Measurements from ENCODE around the gene FSHR.

The FSHR gene

GRCh38 chr2:48941908-48942307 is 212.4 kb downstream of the FSHR start:
- TF ChIP-seq FOXP2 (optimal IDR thresholded peaks at IDR 0.05; ENCODE audit: control extremely low read depth, extremely low read length, insufficient read depth) (no peak), POLR2AphosphoS5 (IDR thresholded peaks at IDR 0.05; ENCODE audit: borderline replicate concordance, low read depth, low read length) (no peak), EZH2 (IDR thresholded peaks at IDR 0.05) (no peak)

DNA sequence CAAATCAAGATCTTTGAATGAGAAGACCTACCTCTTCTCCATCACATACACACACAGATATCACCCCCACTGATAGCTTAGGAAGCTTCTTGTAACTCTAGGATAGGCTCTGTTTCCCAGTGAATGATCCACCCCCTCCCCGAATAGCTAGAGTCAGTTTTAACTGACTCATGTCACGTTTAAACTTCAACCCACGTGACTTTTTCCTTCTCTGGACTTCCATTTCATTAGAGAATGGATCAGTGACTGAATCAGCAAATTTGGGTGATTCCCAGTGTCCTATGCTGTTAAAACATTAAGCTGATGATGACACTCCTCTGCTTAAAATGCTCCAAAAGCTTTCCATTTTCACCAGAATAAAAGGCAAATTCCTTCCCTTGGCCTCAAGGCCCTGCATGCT is 212.9 kb downstream of the FSHR start:
- H3K9ac ChIP-seq (ENCODE audit: insufficient read length): no peak overlapping the region
- TF ChIP-seq EZH2 (IDR thresholded peaks at IDR 0.05) (no peak), POLR2AphosphoS5 (IDR thresholded peaks at IDR 0.05; ENCODE audit: borderline replicate concordance, low read depth, low read length) (no peak), FOXP2 (optimal IDR thresholded peaks at IDR 0.05; ENCODE audit: control extremely low read depth, extremely low read length, insufficient read depth) (no peak)
- no peaks in the 10 kb centered on the region for H3K9me3 ChIP-seq (ENCODE audit: low read depth, low read length)
- no peaks in the 10 kb centered on the region for H3K36me3 ChIP-seq (ENCODE audit: insufficient read depth, low read length)
- H3K27ac ChIP-seq: peak overlapping the region; percentile 84
- no peak overlapping the region for H3K4me3 ChIP-seq
- DNase-seq (ENCODE audit: low read depth, low spot score): no peak

More at GRCh38 chr2:48941908-48942307, 212.4 kb downstream of the FSHR start:
- no peaks in the 10 kb centered on the region for H3K9me3 ChIP-seq (ENCODE audit: low read depth, low read length)
- H3K27ac ChIP-seq: no peak overlapping the region
- no peak overlapping the region for H3K4me3 ChIP-seq
- no peak for DNase-seq (ENCODE audit: low read depth, low spot score)
- H3K36me3 ChIP-seq (ENCODE audit: insufficient read depth, low read length): no peaks in the 10 kb centered on the region
- H3K9ac ChIP-seq (ENCODE audit: insufficient read length): no peak overlapping the region

GRCh38 chr2:48940606-48941005 is 213.7 kb downstream of the FSHR start:
- peak; percentile 71 for TF ChIP-seq FOXP2 (optimal IDR thresholded peaks at IDR 0.05; ENCODE audit: control extremely low read depth, extremely low read length, insufficient read depth)
- no peak for TF ChIP-seq EZH2 (IDR thresholded peaks at IDR 0.05)
- peak; percentile 70; the same call in 1 of the 2 replicates for TF ChIP-seq POLR2AphosphoS5 (IDR thresholded peaks at IDR 0.05; ENCODE audit: borderline replicate concordance, low read depth, low read length)
- no peak overlapping the region for H3K9ac ChIP-seq (ENCODE audit: insufficient read length)
- H3K36me3 ChIP-seq (ENCODE audit: insufficient read depth, low read length): no peaks in the 10 kb centered on the region
- H3K9me3 ChIP-seq (ENCODE audit: low read depth, low read length): no peaks in the 10 kb centered on the region
- H3K27ac ChIP-seq: peak overlapping the region; percentile 84
- DNase-seq (ENCODE audit: low read depth, low spot score): peak; percentile 99
- H3K4me3 ChIP-seq: peak overlapping the region; percentile 61

DNA sequence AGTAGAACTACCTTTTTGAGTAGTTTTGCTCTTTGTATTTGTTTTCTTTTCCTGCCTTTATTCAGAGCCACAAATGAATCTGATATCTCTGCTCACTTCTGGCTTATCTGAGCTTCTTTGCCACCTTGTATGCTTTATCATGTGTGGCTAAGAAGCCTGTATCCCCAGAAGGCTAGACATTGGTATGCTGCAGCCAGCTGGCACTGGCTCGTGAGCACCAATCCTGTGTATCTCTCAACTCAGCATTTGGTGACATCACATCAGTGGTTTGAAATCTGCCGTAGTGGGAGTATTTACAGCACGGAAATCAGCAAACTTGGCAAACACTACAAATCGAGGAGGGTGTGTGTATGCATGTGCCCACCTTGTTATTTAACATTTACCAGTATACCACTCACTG is 215.1 kb downstream of the FSHR start:
- TF ChIP-seq POLR2AphosphoS5 (IDR thresholded peaks at IDR 0.05; ENCODE audit: borderline replicate concordance, low read depth, low read length) (no peak), FOXP2 (optimal IDR thresholded peaks at IDR 0.05; ENCODE audit: control extremely low read depth, extremely low read length, insufficient read depth) (no peak), EZH2 (IDR thresholded peaks at IDR 0.05) (no peak)
- no peaks in the 10 kb centered on the region for H3K36me3 ChIP-seq (ENCODE audit: insufficient read depth, low read length)
- no peak overlapping the region for H3K27ac ChIP-seq
- no peak for DNase-seq (ENCODE audit: low read depth, low spot score)
- H3K9ac ChIP-seq (ENCODE audit: insufficient read length): no peak overlapping the region
- no peaks in the 10 kb centered on the region for H3K9me3 ChIP-seq (ENCODE audit: low read depth, low read length)
- H3K4me3 ChIP-seq: no peak overlapping the region

GRCh38 chr2:48938231-48938630 is 216.1 kb downstream of the FSHR start:
- Histone ChIP-seq H3K36me3 (ENCODE audit: insufficient read depth, low read length) (no peaks in the 10 kb centered on the region), H3K9me3 (ENCODE audit: low read depth, low read length) (no peaks in the 10 kb centered on the region), H3K4me3 (no peak overlapping the region), H3K9ac (ENCODE audit: insufficient read length) (no peak overlapping the region), H3K27ac (no peak overlapping the region)
- DNase-seq (ENCODE audit: low read depth, low spot score): no peak
- TF ChIP-seq POLR2AphosphoS5 (IDR thresholded peaks at IDR 0.05; ENCODE audit: borderline replicate concordance, low read depth, low read length) (no peak), FOXP2 (optimal IDR thresholded peaks at IDR 0.05; ENCODE audit: control extremely low read depth, extremely low read length, insufficient read depth) (no peak), EZH2 (IDR thresholded peaks at IDR 0.05) (no peak)

DNA sequence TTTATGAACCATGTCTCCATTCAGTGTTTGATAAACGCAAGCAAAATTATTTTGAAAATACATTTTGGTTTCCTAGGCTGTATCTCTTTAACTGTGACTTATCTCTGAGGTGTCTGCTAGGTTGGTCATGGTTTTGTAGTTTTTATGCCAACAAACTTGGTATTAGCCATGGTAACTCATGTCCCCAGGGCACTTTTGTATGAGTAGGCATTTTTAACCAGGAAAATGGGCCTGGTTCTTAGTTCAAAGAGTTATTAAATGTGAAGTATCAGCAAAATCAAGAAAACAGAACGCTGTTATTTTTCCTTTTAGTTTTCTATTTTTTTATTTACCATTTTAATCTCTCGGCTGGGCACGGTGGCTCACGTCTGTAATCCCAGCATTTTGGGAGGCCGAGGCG is 219.5 kb downstream of the FSHR start:
- Histone ChIP-seq H3K9ac (ENCODE audit: insufficient read length) (no peak overlapping the region), H3K36me3 (ENCODE audit: insufficient read depth, low read length) (no peaks in the 10 kb centered on the region), H3K9me3 (ENCODE audit: low read depth, low read length) (no peaks in the 10 kb centered on the region), H3K27ac (no peak overlapping the region), H3K4me3 (no peak overlapping the region)
- no peak for DNase-seq (ENCODE audit: low read depth, low spot score)
- no peak for TF ChIP-seq POLR2AphosphoS5 (IDR thresholded peaks at IDR 0.05; ENCODE audit: borderline replicate concordance, low read depth, low read length)
- no peak for TF ChIP-seq FOXP2 (optimal IDR thresholded peaks at IDR 0.05; ENCODE audit: control extremely low read depth, extremely low read length, insufficient read depth)
- no peak for TF ChIP-seq EZH2 (IDR thresholded peaks at IDR 0.05)

GRCh38 chr2:48933828-48934497 is 220.4 kb downstream of the FSHR start:
- H3K9me3 ChIP-seq (ENCODE audit: low read depth, low read length): no peaks in the 10 kb centered on the region
- no peak overlapping the region for H3K27ac ChIP-seq
- H3K4me3 ChIP-seq: no peak overlapping the region
- TF ChIP-seq POLR2AphosphoS5 (IDR thresholded peaks at IDR 0.05; ENCODE audit: borderline replicate concordance, low read depth, low read length): no peak
- no peak for TF ChIP-seq FOXP2 (optimal IDR thresholded peaks at IDR 0.05; ENCODE audit: control extremely low read depth, extremely low read length, insufficient read depth)
- no peak for TF ChIP-seq EZH2 (IDR thresholded peaks at IDR 0.05)
- no peaks in the 10 kb centered on the region for H3K36me3 ChIP-seq (ENCODE audit: insufficient read depth, low read length)
- H3K9ac ChIP-seq (ENCODE audit: insufficient read length): no peak overlapping the region
- no peak for DNase-seq (ENCODE audit: low read depth, low spot score)

- Histone ChIP-seq H3K27ac (no peak overlapping the region), H3K9ac (ENCODE audit: insufficient read length) (no peak overlapping the region), H3K36me3 (ENCODE audit: insufficient read depth, low read length) (no peaks in the 10 kb centered on the region), H3K9me3 (ENCODE audit: low read depth, low read length) (no peaks in the 10 kb centered on the region), H3K4me3 (no peak overlapping the region)
- DNase-seq (ENCODE audit: low read depth, low spot score): no peak
- TF ChIP-seq FOXP2 (optimal IDR thresholded peaks at IDR 0.05; ENCODE audit: control extremely low read depth, extremely low read length, insufficient read depth) (no peak), EZH2 (IDR thresholded peaks at IDR 0.05) (no peak), POLR2AphosphoS5 (IDR thresholded peaks at IDR 0.05; ENCODE audit: borderline replicate concordance, low read depth, low read length) (no peak)
Observed at GRCh38 chr2:48932667-48933066, 221.6 kb downstream of the FSHR start.

Measured in SK-N-MC (cell line).